GM18499 (cell line): ENCODE measurements around the gene PTGDR2.

Experiments
- ATAC-seq: cut with Tn5 transposase; IDR thresholded peaks from one replicate; pipeline ENCODE4 v1.9.1; 2021; ENCODE audit warnings: moderate number of reproducible peaks; ENCODE audit not compliant: insufficient read depth, unreplicated experiment

Gene PTGDR2

GRCh38 chr11:60855726-60856633 is at the start of gene PTGDR2:
Gene PTGDR2, minus strand, starts transcription at chr11:60855950. Its CDS starts 2,228 bp downstream, at chr11:60853722.
- ATAC-seq = no peak

- ATAC-seq = no peak
Observed at GRCh38 chr11:60905047-60905446, 49.3 kb upstream of the PTGDR2 start.

- ATAC-seq = no peak
Observed at GRCh38 chr11:60902625-60903024, 46.9 kb upstream of the PTGDR2 start.

GRCh38 chr11:60900673-60901404 is 45.1 kb upstream of the PTGDR2 start:
- no peak for ATAC-seq

GRCh38 chr11:60899977-60900376 is 44.2 kb upstream of the PTGDR2 start:
- ATAC-seq = no peak

- no peak for ATAC-seq
Observed at GRCh38 chr11:60899046-60899936, 43.5 kb upstream of the PTGDR2 start.

GRCh38 chr11:60897496-60897895 is 41.7 kb upstream of the PTGDR2 start:
- no peak for ATAC-seq

GRCh38 chr11:60895687-60896086 is 39.9 kb upstream of the PTGDR2 start:
- no peak for ATAC-seq

- no peak for ATAC-seq
Observed at GRCh38 chr11:60891103-60891741, 35.5 kb upstream of the PTGDR2 start.

GRCh38 chr11:60890696-60891095 is 34.9 kb upstream of the PTGDR2 start:
- ATAC-seq = no peak

- no peak for ATAC-seq
Observed at GRCh38 chr11:60889869-60890311, 34.1 kb upstream of the PTGDR2 start.

GRCh38 chr11:60887556-60887955 is 31.8 kb upstream of the PTGDR2 start:
- no peak for ATAC-seq

GRCh38 chr11:60880643-60881282 is 25.0 kb upstream of the PTGDR2 start:
- ATAC-seq = no peak

- ATAC-seq = no peak
Observed at GRCh38 chr11:60879971-60880588, 24.3 kb upstream of the PTGDR2 start.

- no peak for ATAC-seq
Observed at GRCh38 chr11:60879104-60879503, 23.4 kb upstream of the PTGDR2 start.

GRCh38 chr11:60878245-60879101 is 22.7 kb upstream of the PTGDR2 start:
- no peak for ATAC-seq

GRCh38 chr11:60876168-60876485 is 20.4 kb upstream of the PTGDR2 start:
- ATAC-seq = no peak
